Measurements from ENCODE around the gene MRPL39.

GRCh38 chr21:25581582-25581981, 25.7 kb downstream of the MRPL39 start:
- TF ChIP-seq CTCF (IDR thresholded peaks at IDR 0.05) (no peak), POLR2A (IDR thresholded peaks at IDR 0.05) (no peak)
